GM23338 (cell line): ENCODE data around the gene YWHAB. TPM values are rescaled to one million over a fixed set of nuclear protein-coding genes. Genes with fewer than 3 reads are reported as not detected.

Experiments
- ATAC-seq: fragments of 200-7000 bp; cut with Tn5 transposase; 3 replicates; pipeline ENCODE4 v1.9.1; 2020
- DNase-seq: peaks from one replicate; pipeline ENCODE4 v3.0.0-alpha.2; 2015; ENCODE audit warnings: low spot score
- H2AFZ ChIP-seq: fragments of 200-600 bp; sonication (generic); 2 replicates; pipeline ENCODE4 v1.8.0; 2016; ENCODE audit warnings: antibody characterized with exemption, mild to moderate bottlenecking, moderate library complexity
- H3F3A ChIP-seq: fragments of 200-600 bp; sonication (generic); replicated peaks from 2 replicates; pipeline ENCODE4 v1.8.0; 2017; ENCODE audit warnings: antibody characterized with exemption, mixed run types, low read depth
- H3K27ac ChIP-seq: fragments of 200-600 bp; sonication (generic); 2 replicates; pipeline ENCODE4 v1.6.1; 2016; ENCODE audit warnings: low read depth
- H3K27me3 ChIP-seq: fragments of 200-600 bp; sonication (generic); 2 replicates; pipeline ENCODE4 v1.8.0; 2016; ENCODE audit warnings: mild to moderate bottlenecking, mixed run types, moderate library complexity; ENCODE audit not compliant: insufficient read depth
- H3K36me3 ChIP-seq: fragments of 200-600 bp; sonication (generic); 2 replicates; pipeline ENCODE4 v1.8.0; 2016; ENCODE audit warnings: mild to moderate bottlenecking; ENCODE audit not compliant: insufficient read depth
- H3K4me1 ChIP-seq: fragments of 200-600 bp; sonication (generic); 2 replicates; pipeline ENCODE4 v1.8.0; 2016; ENCODE audit warnings: mild to moderate bottlenecking, moderate library complexity; ENCODE audit not compliant: insufficient read depth
- H3K4me2 ChIP-seq: fragments of 200-600 bp; sonication (generic); 2 replicates; pipeline ENCODE4 v1.7.1; 2017; ENCODE audit warnings: mixed run types
- H3K4me3 ChIP-seq: fragments of 200-600 bp; sonication (generic); 2 replicates; pipeline ENCODE4 v1.6.1; 2016; ENCODE audit warnings: mixed run types
- H3K79me2 ChIP-seq: fragments of 200-600 bp; sonication (generic); replicated peaks from 2 replicates; pipeline ENCODE4 v1.8.0; 2017; ENCODE audit warnings: mild to moderate bottlenecking; ENCODE audit not compliant: insufficient read depth
- H3K9me2 ChIP-seq: fragments of 200-600 bp; sonication (generic); 2 replicates; pipeline ENCODE4 v1.8.0; 2017; ENCODE audit not compliant: insufficient read depth
- H4K20me1 ChIP-seq: fragments of 200-600 bp; sonication (generic); replicated peaks from 2 replicates; pipeline ENCODE4 v1.8.0; 2017; ENCODE audit warnings: mild to moderate bottlenecking; ENCODE audit not compliant: insufficient read depth
- H3K27ac Mint-ChIP-seq: 2 replicates; pipeline ENCODE4 v1.8.0; 2020; ENCODE audit warnings: inconsistent platforms, mild to moderate bottlenecking, moderate library complexity, mixed read lengths
- H3K27me3 Mint-ChIP-seq: 3 replicates; pipeline ENCODE4 v1.8.0; 2022; ENCODE audit warnings: low read depth, mild to moderate bottlenecking, moderate library complexity, mixed read lengths, inconsistent platforms; ENCODE audit not compliant: insufficient read depth, poor library complexity
- H3K36me3 Mint-ChIP-seq: 3 replicates; pipeline ENCODE4 v1.8.0; 2021; ENCODE audit warnings: low read depth, mild to moderate bottlenecking, inconsistent platforms, moderate library complexity, mixed read lengths
- H3K4me1 Mint-ChIP-seq: 3 replicates; pipeline ENCODE4 v1.8.0; 2020; ENCODE audit warnings: mild to moderate bottlenecking, inconsistent platforms, mixed read lengths
- H3K4me3 Mint-ChIP-seq: 3 replicates; pipeline ENCODE4 v1.8.0; 2021; ENCODE audit warnings: moderate library complexity, mild to moderate bottlenecking, inconsistent platforms, mixed read lengths
- H3K9me3 Mint-ChIP-seq: 3 replicates; pipeline ENCODE4 v1.8.0; 2020; ENCODE audit warnings: moderate library complexity, mild to moderate bottlenecking, inconsistent platforms, mixed read lengths
- CREB1 ChIP-seq: fragments of 250-450 bp; sonication (Bioruptor Pico); IDR thresholded peaks from 2 replicates; pipeline ENCODE4 v1.5.0; 2020; ENCODE audit warnings: low read depth, mild to moderate bottlenecking, moderate library complexity
- POLR2AphosphoS5 ChIP-seq: IDR thresholded peaks from 2 replicates; pipeline ENCODE4 v1.6.1; 2016; ENCODE audit warnings: antibody characterized with exemption, low read depth
- STAT1 ChIP-seq: IDR thresholded peaks from one replicate; pipeline ENCODE4 v1.6.1; 2016; ENCODE audit warnings: antibody characterized with exemption; ENCODE audit not compliant: unreplicated experiment
- polyA plus RNA-seq: library from polyadenylated mRNA; unstranded; fragments of >200 nt; fragmentation: Nextera tagmentation; extraction: Ambion mirVana; gene quantifications from 2 replicates; pipeline ENCODE4 v1.2.1, GENCODE V29; 2016
- total RNA-seq: library from RNA; depleted of rRNA; stranded (reverse); fragments of >200 nt; shearing (Covaris generic); gene quantifications from 2 replicates; pipeline ENCODE4 v1.2.3, GENCODE V29; 2014
- TF ChIP-seq, protein P1 (sequence below): fragments of 250-450 bp; sonication (Bioruptor Pico); IDR thresholded peaks from 2 replicates; pipeline ENCODE4 v1.5.0; 2020; ENCODE audit warnings: mild to moderate bottlenecking, moderate library complexity
- TF ChIP-seq, protein P2 (sequence below): IDR thresholded peaks from 2 replicates; pipeline ENCODE4 v1.6.1; 2016; ENCODE audit warnings: antibody characterized with exemption
- TF ChIP-seq, protein P3 (sequence below), 2 experiments: fragments of 200-600 bp in 1 of 2; sonication (generic) in 1 of 2; conservative IDR thresholded peaks; 2 replicates each; pipeline versions ENCODE4 v1.5.1 to v1.6.1; 2016 to 2017; ENCODE audit warnings: antibody characterized with exemption in 2 of 2, low read depth in 2 of 2, mild to moderate bottlenecking in 2 of 2, moderate library complexity in 1 of 2

Gene YWHAB
- total and polyA plus RNA-seq, 2 experiments from 2014 or later: 121 to 519 TPM

DNA sequence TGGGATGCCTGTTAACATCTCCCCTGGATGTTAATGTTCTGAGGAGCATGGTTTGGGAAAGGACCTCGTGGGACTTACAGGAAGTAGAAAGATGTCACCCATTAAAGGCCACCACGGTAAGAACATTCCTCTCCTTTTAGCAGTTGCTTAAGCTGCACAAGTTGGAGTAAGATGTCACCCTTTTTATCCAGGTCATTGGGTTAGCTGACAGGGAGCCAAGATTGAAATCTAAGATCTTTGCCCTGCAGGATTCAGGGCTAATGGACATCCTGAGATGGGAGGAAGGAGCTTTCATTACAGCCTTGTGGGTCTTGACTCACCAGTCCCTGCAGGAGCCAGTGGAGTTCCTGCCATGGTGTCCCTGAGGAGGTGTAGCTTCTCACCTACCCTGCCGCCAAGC is 46.4 kb downstream of the YWHAB start:
- TF ChIP-seq STAT1 (no peak), CREB1 (CRISPR knock-in tag) (no peak), POLR2AphosphoS5 (no peak)
- TF ChIP-seq, protein P1, sequence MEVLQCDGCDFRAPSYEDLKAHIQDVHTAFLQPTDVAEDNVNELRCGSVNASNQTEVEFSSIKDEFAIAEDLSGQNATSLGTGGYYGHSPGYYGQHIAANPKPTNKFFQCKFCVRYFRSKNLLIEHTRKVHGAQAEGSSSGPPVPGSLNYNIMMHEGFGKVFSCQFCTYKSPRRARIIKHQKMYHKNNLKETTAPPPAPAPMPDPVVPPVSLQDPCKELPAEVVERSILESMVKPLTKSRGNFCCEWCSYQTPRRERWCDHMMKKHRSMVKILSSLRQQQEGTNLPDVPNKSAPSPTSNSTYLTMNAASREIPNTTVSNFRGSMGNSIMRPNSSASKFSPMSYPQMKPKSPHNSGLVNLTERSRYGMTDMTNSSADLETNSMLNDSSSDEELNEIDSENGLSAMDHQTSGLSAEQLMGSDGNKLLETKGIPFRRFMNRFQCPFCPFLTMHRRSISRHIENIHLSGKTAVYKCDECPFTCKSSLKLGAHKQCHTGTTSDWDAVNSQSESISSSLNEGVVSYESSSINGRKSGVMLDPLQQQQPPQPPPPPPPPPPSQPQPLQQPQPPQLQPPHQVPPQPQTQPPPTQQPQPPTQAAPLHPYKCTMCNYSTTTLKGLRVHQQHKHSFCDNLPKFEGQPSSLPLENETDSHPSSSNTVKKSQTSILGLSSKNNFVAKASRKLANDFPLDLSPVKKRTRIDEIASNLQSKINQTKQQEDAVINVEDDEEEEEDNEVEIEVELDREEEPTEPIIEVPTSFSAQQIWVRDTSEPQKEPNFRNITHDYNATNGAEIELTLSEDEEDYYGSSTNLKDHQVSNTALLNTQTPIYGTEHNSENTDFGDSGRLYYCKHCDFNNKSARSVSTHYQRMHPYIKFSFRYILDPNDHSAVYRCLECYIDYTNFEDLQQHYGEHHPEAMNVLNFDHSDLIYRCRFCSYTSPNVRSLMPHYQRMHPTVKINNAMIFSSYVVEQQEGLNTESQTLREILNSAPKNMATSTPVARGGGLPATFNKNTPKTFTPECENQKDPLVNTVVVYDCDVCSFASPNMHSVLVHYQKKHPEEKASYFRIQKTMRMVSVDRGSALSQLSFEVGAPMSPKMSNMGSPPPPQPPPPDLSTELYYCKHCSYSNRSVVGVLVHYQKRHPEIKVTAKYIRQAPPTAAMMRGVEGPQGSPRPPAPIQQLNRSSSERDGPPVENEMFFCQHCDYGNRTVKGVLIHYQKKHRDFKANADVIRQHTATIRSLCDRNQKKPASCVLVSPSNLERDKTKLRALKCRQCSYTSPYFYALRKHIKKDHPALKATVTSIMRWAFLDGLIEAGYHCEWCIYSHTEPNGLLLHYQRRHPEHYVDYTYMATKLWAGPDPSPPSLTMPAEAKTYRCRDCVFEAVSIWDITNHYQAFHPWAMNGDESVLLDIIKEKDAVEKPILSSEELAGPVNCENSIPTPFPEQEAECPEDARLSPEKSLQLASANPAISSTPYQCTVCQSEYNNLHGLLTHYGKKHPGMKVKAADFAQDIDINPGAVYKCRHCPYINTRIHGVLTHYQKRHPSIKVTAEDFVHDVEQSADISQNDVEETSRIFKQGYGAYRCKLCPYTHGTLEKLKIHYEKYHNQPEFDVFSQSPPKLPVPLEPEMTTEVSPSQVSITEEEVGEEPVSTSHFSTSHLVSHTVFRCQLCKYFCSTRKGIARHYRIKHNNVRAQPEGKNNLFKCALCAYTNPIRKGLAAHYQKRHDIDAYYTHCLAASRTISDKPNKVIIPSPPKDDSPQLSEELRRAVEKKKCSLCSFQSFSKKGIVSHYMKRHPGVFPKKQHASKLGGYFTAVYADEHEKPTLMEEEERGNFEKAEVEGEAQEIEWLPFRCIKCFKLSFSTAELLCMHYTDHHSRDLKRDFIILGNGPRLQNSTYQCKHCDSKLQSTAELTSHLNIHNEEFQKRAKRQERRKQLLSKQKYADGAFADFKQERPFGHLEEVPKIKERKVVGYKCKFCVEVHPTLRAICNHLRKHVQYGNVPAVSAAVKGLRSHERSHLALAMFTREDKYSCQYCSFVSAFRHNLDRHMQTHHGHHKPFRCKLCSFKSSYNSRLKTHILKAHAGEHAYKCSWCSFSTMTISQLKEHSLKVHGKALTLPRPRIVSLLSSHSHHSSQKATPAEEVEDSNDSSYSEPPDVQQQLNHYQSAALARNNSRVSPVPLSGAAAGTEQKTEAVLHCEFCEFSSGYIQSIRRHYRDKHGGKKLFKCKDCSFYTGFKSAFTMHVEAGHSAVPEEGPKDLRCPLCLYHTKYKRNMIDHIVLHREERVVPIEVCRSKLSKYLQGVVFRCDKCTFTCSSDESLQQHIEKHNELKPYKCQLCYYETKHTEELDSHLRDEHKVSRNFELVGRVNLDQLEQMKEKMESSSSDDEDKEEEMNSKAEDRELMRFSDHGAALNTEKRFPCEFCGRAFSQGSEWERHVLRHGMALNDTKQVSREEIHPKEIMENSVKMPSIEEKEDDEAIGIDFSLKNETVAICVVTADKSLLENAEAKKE (CRISPR knock-in tag): no peak
- TF ChIP-seq, protein P2, sequence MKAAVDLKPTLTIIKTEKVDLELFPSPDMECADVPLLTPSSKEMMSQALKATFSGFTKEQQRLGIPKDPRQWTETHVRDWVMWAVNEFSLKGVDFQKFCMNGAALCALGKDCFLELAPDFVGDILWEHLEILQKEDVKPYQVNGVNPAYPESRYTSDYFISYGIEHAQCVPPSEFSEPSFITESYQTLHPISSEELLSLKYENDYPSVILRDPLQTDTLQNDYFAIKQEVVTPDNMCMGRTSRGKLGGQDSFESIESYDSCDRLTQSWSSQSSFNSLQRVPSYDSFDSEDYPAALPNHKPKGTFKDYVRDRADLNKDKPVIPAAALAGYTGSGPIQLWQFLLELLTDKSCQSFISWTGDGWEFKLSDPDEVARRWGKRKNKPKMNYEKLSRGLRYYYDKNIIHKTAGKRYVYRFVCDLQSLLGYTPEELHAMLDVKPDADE: no peak
- TF ChIP-seq, protein P3, sequence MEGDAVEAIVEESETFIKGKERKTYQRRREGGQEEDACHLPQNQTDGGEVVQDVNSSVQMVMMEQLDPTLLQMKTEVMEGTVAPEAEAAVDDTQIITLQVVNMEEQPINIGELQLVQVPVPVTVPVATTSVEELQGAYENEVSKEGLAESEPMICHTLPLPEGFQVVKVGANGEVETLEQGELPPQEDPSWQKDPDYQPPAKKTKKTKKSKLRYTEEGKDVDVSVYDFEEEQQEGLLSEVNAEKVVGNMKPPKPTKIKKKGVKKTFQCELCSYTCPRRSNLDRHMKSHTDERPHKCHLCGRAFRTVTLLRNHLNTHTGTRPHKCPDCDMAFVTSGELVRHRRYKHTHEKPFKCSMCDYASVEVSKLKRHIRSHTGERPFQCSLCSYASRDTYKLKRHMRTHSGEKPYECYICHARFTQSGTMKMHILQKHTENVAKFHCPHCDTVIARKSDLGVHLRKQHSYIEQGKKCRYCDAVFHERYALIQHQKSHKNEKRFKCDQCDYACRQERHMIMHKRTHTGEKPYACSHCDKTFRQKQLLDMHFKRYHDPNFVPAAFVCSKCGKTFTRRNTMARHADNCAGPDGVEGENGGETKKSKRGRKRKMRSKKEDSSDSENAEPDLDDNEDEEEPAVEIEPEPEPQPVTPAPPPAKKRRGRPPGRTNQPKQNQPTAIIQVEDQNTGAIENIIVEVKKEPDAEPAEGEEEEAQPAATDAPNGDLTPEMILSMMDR (conservative IDR thresholded peaks at IDR 0.05; ENCODE audit: low read depth in 2 of 2): no peak
- H3K4me2 ChIP-seq: no peak overlapping the region
- peaks cover 7% of the 10 kb centered on the region; the same call in 1 of the 2 replicates for H4K20me1 ChIP-seq
- no peaks in the 10 kb centered on the region for H3K4me1 ChIP-seq
- Mint-ChIP-seq H3K4me3 (no peak overlapping the region), H3K36me3 (peaks cover 46% of the 10 kb centered on the region), H3K27ac (no peak overlapping the region), H3K4me1 (peaks cover 6% of the 10 kb centered on the region; the same call in 2 of the 3 replicates), H3K27me3 (peaks cover 15% of the 10 kb centered on the region), H3K9me3 (no peaks in the 10 kb centered on the region)
- H3K79me2 ChIP-seq: no peaks in the 10 kb centered on the region
- peaks cover 32% of the 10 kb centered on the region for H3K36me3 ChIP-seq
- H3K27me3 ChIP-seq: no peaks in the 10 kb centered on the region
- no peaks in the 10 kb centered on the region for H3F3A ChIP-seq
- H3K27ac ChIP-seq: no peak overlapping the region
- ATAC-seq: no peak
- H2AFZ ChIP-seq: no peak overlapping the region
- H3K9me2 ChIP-seq: no peaks in the 10 kb centered on the region
- no peak for DNase-seq
- no peak overlapping the region for H3K4me3 ChIP-seq
